B cell (primary cell): ENCODE results near the gene YIF1A. TPM values are rescaled to one million over a fixed set of nuclear protein-coding genes. Genes with fewer than 3 reads are reported as not detected.

ENCODE experiments used
- ATAC-seq: fragments of 200-7000 bp; cut with Tn5 transposase; one replicate; pipeline ENCODE4 v1.10.0; 2021; ENCODE audit warnings: low read depth, mild to moderate bottlenecking, moderate number of reproducible peaks, moderate library complexity
- CTCF ChIA-PET: fragments of 350-600 bp; sonication (Branson Sonifier 250); formaldehyde crosslinking; loops from one replicate; lab custom pipeline; 2021; ENCODE audit warnings: antibody characterized with exemption, inconsistent platforms; lab: Charles Lee
- POLR2A ChIA-PET: fragments of 350-600 bp; sonication (Branson Sonifier 250); formaldehyde crosslinking; loops from one replicate; lab custom pipeline; 2021; ENCODE audit warnings: antibody characterized with exemption; lab: Charles Lee
- DNase-seq: peaks from one replicate; pipeline ENCODE4 v3.0.0; 2013
- H2AFZ ChIP-seq: 2 replicates; pipeline ENCODE4 v1.6.1; 2012; ENCODE audit warnings: mild to moderate bottlenecking, low read depth, low read length; ENCODE audit not compliant: insufficient read depth, poor library complexity, severe bottlenecking
- H3K27ac ChIP-seq, 2 donors: 1 replicate in 1 of 2; 2 replicates in 1 of 2; pipeline ENCODE4 v1.5.1; 2012 to 2013; ENCODE audit warnings: low read length in 2 of 2, mild to moderate bottlenecking in 2 of 2, moderate library complexity in 1 of 2
- H3K27me3 ChIP-seq, 4 experiments: fragments of 200-600 bp in 1 of 4; sonication (generic) in 1 of 4; replicated peaks in 1 of 4; 1 replicate in 2 of 4; 2 replicates in 2 of 4; pipeline versions ENCODE4 v1.6.1 to v1.7.0; 2013 to 2016; ENCODE audit warnings: low read length in 3 of 4, mild to moderate bottlenecking in 2 of 4, mixed read lengths in 1 of 4, moderate library complexity in 1 of 4; ENCODE audit not compliant: insufficient read depth in 4 of 4, control insufficient read depth in 3 of 4; ENCODE audit errors: control extremely low read depth in 1 of 4
- H3K36me3 ChIP-seq, 2 experiments: replicated peaks in 1 of 2; 1 replicate in 1 of 2; 2 replicates in 1 of 2; pipeline versions ENCODE4 v1.6.1 to v1.7.1; 2013; ENCODE audit warnings: low read length in 1 of 2; ENCODE audit not compliant: insufficient read depth in 2 of 2, control insufficient read depth in 1 of 2; ENCODE audit errors: control extremely low read depth in 1 of 2, extremely low read depth in 1 of 2
- H3K4me1 ChIP-seq, 2 donors: fragments of 200-600 bp in 1 of 2; sonication (generic) in 1 of 2; 1 replicate in 1 of 2; 2 replicates in 1 of 2; pipeline versions ENCODE4 v1.5.1 to v1.6.1; 2013 to 2017; ENCODE audit warnings: low read length in 2 of 2; ENCODE audit not compliant: control insufficient read depth in 2 of 2, insufficient read depth in 2 of 2
- H3K4me2 ChIP-seq: replicated peaks from 2 replicates; pipeline ENCODE3; 2012; ENCODE audit warnings: mild to moderate bottlenecking, low read depth, low read length; ENCODE audit not compliant: poor library complexity, severe bottlenecking
- H3K4me3 ChIP-seq, 5 experiments: fragments of 200-600 bp in 1 of 5; sonication (generic) in 1 of 5; 1 replicate in 3 of 5; 2 replicates in 2 of 5; pipeline versions ENCODE4 v1.5.1 to v1.7.0; 2011 to 2016; ENCODE audit warnings: low read length in 4 of 5, mild to moderate bottlenecking in 4 of 5, low read depth in 2 of 5, control low read depth in 1 of 5, moderate library complexity in 1 of 5; ENCODE audit not compliant: insufficient read depth in 1 of 5; ENCODE audit errors: control extremely low read depth in 1 of 5, extremely low read depth in 1 of 5
- H3K79me2 ChIP-seq: fragments of 200-600 bp; sonication (generic); one replicate; pipeline ENCODE4 v1.6.0; 2016; ENCODE audit warnings: low read length; ENCODE audit not compliant: control insufficient read depth, insufficient read depth
- H3K9ac ChIP-seq: fragments of 200-600 bp; sonication (generic); 2 replicates; pipeline ENCODE4 v1.6.1; 2017; ENCODE audit warnings: mild to moderate bottlenecking, low read length, moderate library complexity
- H3K9me3 ChIP-seq, 3 donors: one replicate each; pipeline versions ENCODE4 v1.6.1 to v1.7.1; 2013; ENCODE audit warnings: low read length in 2 of 3; ENCODE audit not compliant: control insufficient read depth in 2 of 3, insufficient read depth in 1 of 3; ENCODE audit errors: control extremely low read depth in 1 of 3
- H4K20me1 ChIP-seq: 2 replicates; pipeline ENCODE4 v1.6.0; 2012; ENCODE audit warnings: mild to moderate bottlenecking, low read length; ENCODE audit not compliant: insufficient read depth, control insufficient read depth, poor library complexity, severe bottlenecking
- H3K27ac Mint-ChIP-seq: one replicate; pipeline ENCODE4 v1.8.0; 2021; ENCODE audit warnings: mixed read lengths
- H3K27me3 Mint-ChIP-seq: one replicate; pipeline ENCODE4 v1.8.0; 2021; ENCODE audit warnings: mixed read lengths
- H3K4me1 Mint-ChIP-seq: one replicate; pipeline ENCODE4 v1.8.0; 2021; ENCODE audit warnings: mixed read lengths
- H3K4me3 Mint-ChIP-seq: one replicate; pipeline ENCODE4 v1.8.0; 2021; ENCODE audit warnings: mixed read lengths
- H3K9me3 Mint-ChIP-seq: one replicate; pipeline ENCODE4 v1.8.0; 2022; ENCODE audit warnings: mixed read lengths; ENCODE audit not compliant: insufficient read depth
- EZH2 ChIP-seq: IDR thresholded peaks from 2 replicates; pipeline ENCODE4 v1.6.1; 2012; ENCODE audit warnings: borderline replicate concordance, low read depth, mild to moderate bottlenecking, moderate library complexity, low read length; ENCODE audit not compliant: insufficient read depth, poor library complexity, severe bottlenecking
- WGBS: methylation state at CpG from one replicate; pipeline ENCODE4 v1.1.5; 2013; ENCODE audit warnings: missing lambda C conversion rate; ENCODE audit not compliant: insufficient coverage; 5-methylcytosine and 5-hydroxymethylcytosine counted together
- intact Hi-C: fragments of 100-400 bp; cut with micrococcal nuclease; formaldehyde crosslinking; loops from one replicate; pipeline ENCODE4 v1.10.0; 2022
- polyA plus RNA-seq: library from polyadenylated mRNA; depleted of rRNA; stranded (reverse); fragments of >200 nt; gene quantifications from 2 replicates; pipeline ENCODE4 v1.2.3, GENCODE V29; 2012
- total RNA-seq, 2 donors: library from RNA; stranded (reverse); fragments of 120-200 nt in 1 of 2; gene quantifications; 1 replicate in 1 of 2; 2 replicates in 1 of 2; pipeline versions ENCODE4 v1.2.3 to v1.2.4, GENCODE V29; 2013 to 2022
- TF ChIP-seq, protein P1 (sequence below): fragments of 200-600 bp; IDR thresholded peaks from one replicate; pipeline ENCODE4 v1.8.0; 2022; ENCODE audit warnings: antibody characterized with exemption, mild to moderate bottlenecking

Gene YIF1A
- total and polyA plus RNA-seq, 2 donors (not counting 1 experiment from before 2014, with no cell fraction given) = 43.9 to 95.0 TPM

DNA sequence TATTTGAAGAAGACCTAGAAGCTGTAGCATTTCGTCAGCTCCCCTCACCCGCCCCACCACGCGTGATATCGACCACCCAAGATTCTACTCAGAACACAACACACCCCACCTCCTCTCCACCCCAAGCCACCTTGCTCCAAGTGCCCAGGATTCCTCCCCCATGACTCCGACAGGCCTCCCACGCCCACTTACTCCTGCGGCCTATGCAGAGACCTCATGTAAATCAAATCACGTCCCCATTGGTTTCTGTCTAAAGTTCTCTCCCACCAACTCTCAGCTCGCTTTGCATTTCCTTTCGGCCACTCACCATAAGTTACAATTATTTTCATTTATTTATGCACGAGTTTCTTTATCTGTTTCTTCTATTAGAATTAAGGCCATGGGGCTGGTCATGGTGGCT is 13.7 kb upstream of the YIF1A start:
- WGBS = 93% methylated on average over 9 of the region's 12 CpGs
- no peak overlapping the region for H3K4me2 ChIP-seq
- no peak overlapping the region for H2AFZ ChIP-seq
- H4K20me1 ChIP-seq = no peaks in the 10 kb centered on the region
- no peak for DNase-seq
- H3K79me2 ChIP-seq = no peaks in the 10 kb centered on the region
- Mint-ChIP-seq H3K9me3 (no peaks in the 10 kb centered on the region), H3K4me3 (no peak overlapping the region), H3K27me3 (peaks cover 13% of the 10 kb centered on the region), H3K4me1 (no peaks in the 10 kb centered on the region), H3K27ac (no peak overlapping the region)
- POLR2A ChIA-PET = no interaction called here
- intact Hi-C loops = no loop called here
- H3K4me1 ChIP-seq = no peaks in the 10 kb centered on the region
- no peak overlapping the region for H3K4me3 ChIP-seq
- no peaks in the 10 kb centered on the region for H3K27me3 ChIP-seq
- no peak overlapping the region for H3K27ac ChIP-seq
- no peak overlapping the region for H3K9ac ChIP-seq
- no peak for TF ChIP-seq EZH2
- TF ChIP-seq, protein P1, sequence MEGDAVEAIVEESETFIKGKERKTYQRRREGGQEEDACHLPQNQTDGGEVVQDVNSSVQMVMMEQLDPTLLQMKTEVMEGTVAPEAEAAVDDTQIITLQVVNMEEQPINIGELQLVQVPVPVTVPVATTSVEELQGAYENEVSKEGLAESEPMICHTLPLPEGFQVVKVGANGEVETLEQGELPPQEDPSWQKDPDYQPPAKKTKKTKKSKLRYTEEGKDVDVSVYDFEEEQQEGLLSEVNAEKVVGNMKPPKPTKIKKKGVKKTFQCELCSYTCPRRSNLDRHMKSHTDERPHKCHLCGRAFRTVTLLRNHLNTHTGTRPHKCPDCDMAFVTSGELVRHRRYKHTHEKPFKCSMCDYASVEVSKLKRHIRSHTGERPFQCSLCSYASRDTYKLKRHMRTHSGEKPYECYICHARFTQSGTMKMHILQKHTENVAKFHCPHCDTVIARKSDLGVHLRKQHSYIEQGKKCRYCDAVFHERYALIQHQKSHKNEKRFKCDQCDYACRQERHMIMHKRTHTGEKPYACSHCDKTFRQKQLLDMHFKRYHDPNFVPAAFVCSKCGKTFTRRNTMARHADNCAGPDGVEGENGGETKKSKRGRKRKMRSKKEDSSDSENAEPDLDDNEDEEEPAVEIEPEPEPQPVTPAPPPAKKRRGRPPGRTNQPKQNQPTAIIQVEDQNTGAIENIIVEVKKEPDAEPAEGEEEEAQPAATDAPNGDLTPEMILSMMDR = no peak
- H3K36me3 ChIP-seq = no peaks in the 10 kb centered on the region
- CTCF ChIA-PET = interaction anchor here (1.4 kb wide), 1 partner anchor 9 kb away, joined by 6 read pairs; no protein-coding TSS in a partner anchor
- no peaks in the 10 kb centered on the region for H3K9me3 ChIP-seq
- no peak for ATAC-seq

DNA sequence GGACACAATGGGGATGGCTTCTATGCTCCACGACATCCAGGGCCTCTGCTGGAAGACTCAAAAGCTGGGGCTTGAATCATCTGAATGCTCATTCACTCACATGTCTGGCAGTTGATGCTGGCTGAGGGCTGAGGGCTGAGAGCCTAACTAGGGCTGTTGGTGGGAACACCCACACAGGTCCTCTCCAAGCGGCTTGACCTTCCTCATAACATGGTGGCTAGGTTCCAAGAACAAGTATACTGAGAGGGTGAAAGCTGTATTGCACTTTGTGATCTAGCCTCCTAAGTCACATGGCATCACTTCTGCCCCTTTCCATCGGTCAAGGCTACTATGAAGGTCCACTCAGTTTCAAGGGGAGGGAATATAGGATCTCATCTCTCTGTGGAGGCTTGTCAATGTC is 10.2 kb upstream of the YIF1A start:
- Mint-ChIP-seq H3K27me3 (peaks cover 10% of the 10 kb centered on the region), H3K9me3 (no peaks in the 10 kb centered on the region), H3K4me3 (no peak overlapping the region), H3K27ac (no peak overlapping the region), H3K4me1 (no peaks in the 10 kb centered on the region)
- H3K79me2 ChIP-seq = no peaks in the 10 kb centered on the region
- DNase-seq = no peak
- no peak overlapping the region for H3K4me2 ChIP-seq
- CTCF ChIA-PET = no interaction called here
- WGBS = 100% methylated on average over 1 of the region's 3 CpGs
- H3K27ac ChIP-seq = no peak overlapping the region
- H3K27me3 ChIP-seq = no peaks in the 10 kb centered on the region
- no peak for ATAC-seq
- no peaks in the 10 kb centered on the region for H4K20me1 ChIP-seq
- TF ChIP-seq EZH2 = no peak
- TF ChIP-seq, protein P1 = no peak
- no peak overlapping the region for H3K4me3 ChIP-seq
- H3K9ac ChIP-seq = no peak overlapping the region
- H3K36me3 ChIP-seq = no peaks in the 10 kb centered on the region
- no peaks in the 10 kb centered on the region for H3K9me3 ChIP-seq
- no peaks in the 10 kb centered on the region for H3K4me1 ChIP-seq
- no peak overlapping the region for H2AFZ ChIP-seq
- POLR2A ChIA-PET = no interaction called here
- intact Hi-C loops = no loop called here
